ENCODE data around the gene TALDO1. TPM values are rescaled to one million over a fixed set of nuclear protein-coding genes. Genes with fewer than 3 reads are reported as not detected.

TALDO1 gene
- polyA plus RNA-seq, 1 donor from 2014 or later = 156 TPM

DNA sequence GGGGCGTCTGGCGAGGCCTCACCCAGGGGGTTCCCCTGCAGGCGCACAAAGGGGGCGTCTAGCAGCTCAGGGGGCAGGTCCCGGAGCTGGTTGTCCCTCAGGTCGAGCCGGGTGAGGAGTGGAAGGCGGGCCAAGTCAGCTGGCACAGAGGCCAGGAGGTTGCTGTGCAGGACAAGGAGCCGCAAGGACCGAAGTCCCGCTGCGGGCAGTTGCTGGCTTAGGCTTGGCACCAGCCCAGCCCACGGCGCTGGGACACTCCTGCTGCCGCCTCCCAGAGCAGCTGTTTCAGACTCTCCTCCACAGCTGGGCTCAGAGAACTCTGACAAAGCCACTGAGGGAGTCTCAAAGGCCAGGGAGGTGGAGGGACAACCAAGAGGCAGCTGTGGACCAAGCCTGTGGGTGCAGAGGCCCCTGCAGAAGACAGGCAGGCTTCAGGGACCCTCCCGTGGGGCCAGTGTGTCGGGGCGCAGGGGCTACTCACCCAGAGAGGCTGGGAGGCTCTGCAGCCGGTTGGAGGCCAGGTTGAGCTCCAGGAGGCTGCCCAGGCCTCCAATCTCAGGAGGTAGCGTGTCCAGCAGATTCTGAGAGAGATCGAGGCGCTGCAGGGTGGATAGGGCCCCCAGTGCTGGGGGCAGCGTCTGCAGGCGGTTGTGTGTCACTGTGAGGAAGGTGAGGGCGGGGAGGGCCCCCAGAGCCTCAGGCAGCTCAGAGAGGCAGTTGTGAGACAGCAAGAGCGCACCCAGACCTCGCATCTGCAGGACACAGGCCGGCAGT, 55.6 kb downstream of the TALDO1 start:
- Histone ChIP-seq H3K36me3 (ENCODE audit: insufficient read depth, low read length) (no peaks in the 10 kb centered on the region), H3K4me2 (ENCODE audit: low read length) (no peak overlapping the region), H3K4me3 (ENCODE audit: low read length) (no peak overlapping the region), H3K79me2 (replicated peaks; ENCODE audit: insufficient read depth, low read length) (no peaks in the 10 kb centered on the region), H3K27me3 (ENCODE audit: insufficient read depth, low read depth, low read length) (no peaks in the 10 kb centered on the region), H3K9ac (ENCODE audit: low read length) (no peak overlapping the region), H3F3A (ENCODE audit: insufficient read depth, low read length, poor library complexity, severe bottlenecking) (no peaks in the 10 kb centered on the region), H3K9me2 (ENCODE audit: insufficient read depth, low read length) (no peaks in the 10 kb centered on the region), H3K27ac (ENCODE audit: low read length) (no peak overlapping the region), H4K20me1 (ENCODE audit: insufficient read depth) (no peaks in the 10 kb centered on the region), H2AFZ (ENCODE audit: low read depth, low read length) (no peak overlapping the region), H3K9me3 (ENCODE audit: low read length) (no peaks in the 10 kb centered on the region)
- TF ChIP-seq EP300 (conservative IDR thresholded peaks at IDR 0.05; ENCODE audit: poor library complexity, severe bottlenecking) (no peak), TAF1 (IDR thresholded peaks at IDR 0.05; ENCODE audit: low read depth) (no peak), MXI1 (conservative IDR thresholded peaks at IDR 0.05; ENCODE audit: poor library complexity, severe bottlenecking) (no peak), EZH2 (IDR thresholded peaks at IDR 0.05; ENCODE audit: borderline replicate concordance, insufficient read depth, low read length, poor library complexity, severe bottlenecking) (no peak)
- TF ChIP-seq, protein P1, sequence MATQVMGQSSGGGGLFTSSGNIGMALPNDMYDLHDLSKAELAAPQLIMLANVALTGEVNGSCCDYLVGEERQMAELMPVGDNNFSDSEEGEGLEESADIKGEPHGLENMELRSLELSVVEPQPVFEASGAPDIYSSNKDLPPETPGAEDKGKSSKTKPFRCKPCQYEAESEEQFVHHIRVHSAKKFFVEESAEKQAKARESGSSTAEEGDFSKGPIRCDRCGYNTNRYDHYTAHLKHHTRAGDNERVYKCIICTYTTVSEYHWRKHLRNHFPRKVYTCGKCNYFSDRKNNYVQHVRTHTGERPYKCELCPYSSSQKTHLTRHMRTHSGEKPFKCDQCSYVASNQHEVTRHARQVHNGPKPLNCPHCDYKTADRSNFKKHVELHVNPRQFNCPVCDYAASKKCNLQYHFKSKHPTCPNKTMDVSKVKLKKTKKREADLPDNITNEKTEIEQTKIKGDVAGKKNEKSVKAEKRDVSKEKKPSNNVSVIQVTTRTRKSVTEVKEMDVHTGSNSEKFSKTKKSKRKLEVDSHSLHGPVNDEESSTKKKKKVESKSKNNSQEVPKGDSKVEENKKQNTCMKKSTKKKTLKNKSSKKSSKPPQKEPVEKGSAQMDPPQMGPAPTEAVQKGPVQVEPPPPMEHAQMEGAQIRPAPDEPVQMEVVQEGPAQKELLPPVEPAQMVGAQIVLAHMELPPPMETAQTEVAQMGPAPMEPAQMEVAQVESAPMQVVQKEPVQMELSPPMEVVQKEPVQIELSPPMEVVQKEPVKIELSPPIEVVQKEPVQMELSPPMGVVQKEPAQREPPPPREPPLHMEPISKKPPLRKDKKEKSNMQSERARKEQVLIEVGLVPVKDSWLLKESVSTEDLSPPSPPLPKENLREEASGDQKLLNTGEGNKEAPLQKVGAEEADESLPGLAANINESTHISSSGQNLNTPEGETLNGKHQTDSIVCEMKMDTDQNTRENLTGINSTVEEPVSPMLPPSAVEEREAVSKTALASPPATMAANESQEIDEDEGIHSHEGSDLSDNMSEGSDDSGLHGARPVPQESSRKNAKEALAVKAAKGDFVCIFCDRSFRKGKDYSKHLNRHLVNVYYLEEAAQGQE (IDR thresholded peaks at IDR 0.05; ENCODE audit: borderline replicate concordance) = no peak

DNA sequence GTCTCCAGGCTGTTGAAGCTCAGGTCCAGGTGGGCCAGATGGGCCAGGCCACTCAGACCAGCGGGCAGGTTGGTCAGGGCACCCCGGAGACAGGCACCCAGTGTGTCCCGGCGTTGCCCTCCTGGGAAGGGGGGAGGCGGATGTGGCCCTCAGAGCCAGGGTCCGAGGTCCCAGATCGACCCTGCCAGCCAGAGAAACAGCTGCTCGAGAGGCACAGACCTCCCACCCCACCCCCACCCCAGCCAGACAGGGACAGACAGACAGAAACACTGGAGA, 56.1 kb downstream of the TALDO1 start:
- Histone ChIP-seq H3F3A (ENCODE audit: insufficient read depth, low read length, poor library complexity, severe bottlenecking) (no peaks in the 10 kb centered on the region), H4K20me1 (ENCODE audit: insufficient read depth) (no peaks in the 10 kb centered on the region), H3K9ac (ENCODE audit: low read length) (no peak overlapping the region), H2AFZ (ENCODE audit: low read depth, low read length) (no peak overlapping the region), H3K4me3 (ENCODE audit: low read length) (no peak overlapping the region), H3K27ac (ENCODE audit: low read length) (no peak overlapping the region), H3K27me3 (ENCODE audit: insufficient read depth, low read depth, low read length) (no peaks in the 10 kb centered on the region), H3K9me3 (ENCODE audit: low read length) (no peaks in the 10 kb centered on the region), H3K79me2 (replicated peaks; ENCODE audit: insufficient read depth, low read length) (peaks cover under 1% of the 10 kb centered on the region), H3K9me2 (ENCODE audit: insufficient read depth, low read length) (no peaks in the 10 kb centered on the region), H3K4me2 (ENCODE audit: low read length) (no peak overlapping the region), H3K36me3 (ENCODE audit: insufficient read depth, low read length) (no peaks in the 10 kb centered on the region)
- no peak for TF ChIP-seq SMC3 (conservative IDR thresholded peaks at IDR 0.05; ENCODE audit: poor library complexity)
- TF ChIP-seq, protein P1 (IDR thresholded peaks at IDR 0.05; ENCODE audit: borderline replicate concordance) = no peak
- TF ChIP-seq RAD21 (conservative IDR thresholded peaks at IDR 0.05) = no peak
- TF ChIP-seq MXI1 (conservative IDR thresholded peaks at IDR 0.05; ENCODE audit: poor library complexity, severe bottlenecking) = no peak
- no peak for TF ChIP-seq EP300 (conservative IDR thresholded peaks at IDR 0.05; ENCODE audit: poor library complexity, severe bottlenecking)
- TF ChIP-seq EZH2 (IDR thresholded peaks at IDR 0.05; ENCODE audit: borderline replicate concordance, insufficient read depth, low read length, poor library complexity, severe bottlenecking) = no peak
- TF ChIP-seq, protein P2, sequence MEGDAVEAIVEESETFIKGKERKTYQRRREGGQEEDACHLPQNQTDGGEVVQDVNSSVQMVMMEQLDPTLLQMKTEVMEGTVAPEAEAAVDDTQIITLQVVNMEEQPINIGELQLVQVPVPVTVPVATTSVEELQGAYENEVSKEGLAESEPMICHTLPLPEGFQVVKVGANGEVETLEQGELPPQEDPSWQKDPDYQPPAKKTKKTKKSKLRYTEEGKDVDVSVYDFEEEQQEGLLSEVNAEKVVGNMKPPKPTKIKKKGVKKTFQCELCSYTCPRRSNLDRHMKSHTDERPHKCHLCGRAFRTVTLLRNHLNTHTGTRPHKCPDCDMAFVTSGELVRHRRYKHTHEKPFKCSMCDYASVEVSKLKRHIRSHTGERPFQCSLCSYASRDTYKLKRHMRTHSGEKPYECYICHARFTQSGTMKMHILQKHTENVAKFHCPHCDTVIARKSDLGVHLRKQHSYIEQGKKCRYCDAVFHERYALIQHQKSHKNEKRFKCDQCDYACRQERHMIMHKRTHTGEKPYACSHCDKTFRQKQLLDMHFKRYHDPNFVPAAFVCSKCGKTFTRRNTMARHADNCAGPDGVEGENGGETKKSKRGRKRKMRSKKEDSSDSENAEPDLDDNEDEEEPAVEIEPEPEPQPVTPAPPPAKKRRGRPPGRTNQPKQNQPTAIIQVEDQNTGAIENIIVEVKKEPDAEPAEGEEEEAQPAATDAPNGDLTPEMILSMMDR (IDR thresholded peaks at IDR 0.05; ENCODE audit: poor library complexity, severe bottlenecking) = no peak
- no peak for TF ChIP-seq POLR2AphosphoS5 (IDR thresholded peaks at IDR 0.05)
- TF ChIP-seq TAF1 (IDR thresholded peaks at IDR 0.05; ENCODE audit: low read depth) = no peak

Measured in neural cell (in vitro differentiated cells).